ENCODE measurements around the gene DESI1. TPM values are rescaled to one million over a fixed set of nuclear protein-coding genes. Genes with fewer than 3 reads are reported as not detected.
"Not testable (repeated sequence)": the region's sequence is repeated elsewhere in the genome, so short reads cannot be mapped to it uniquely, and the experiment has no call there.

The DESI1 gene
- total RNA-seq, 2 donors from 2014 or later, result 21.9 to 22.9 TPM

DNA sequence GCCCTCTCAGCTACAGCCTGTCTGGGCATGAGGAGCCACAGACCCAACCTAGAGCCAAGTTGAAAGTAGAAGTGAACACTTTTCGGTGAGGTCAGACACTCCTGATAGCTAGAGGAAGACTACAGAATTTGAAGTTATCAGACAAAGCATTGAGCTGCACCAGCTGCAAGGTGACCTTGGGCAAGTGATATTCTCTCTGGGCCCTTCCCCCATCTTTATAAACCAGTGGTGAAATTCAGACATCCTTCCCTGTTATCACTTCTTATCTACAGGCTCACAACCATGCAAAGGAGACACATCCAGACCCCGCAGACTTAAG, 23.2 kb downstream of the DESI1 start:
- DNase-seq (ENCODE audit: low spot score) (no peak), ATAC-seq (ENCODE audit: insufficient number of reproducible peaks, low FRiP score, low read depth) (no peak)
- no peaks in the 10 kb centered on the region for H3K36me3 ChIP-seq
- H3K27me3 ChIP-seq (replicated peaks; ENCODE audit: insufficient read depth), result no peaks in the 10 kb centered on the region
- TF ChIP-seq, protein P1, sequence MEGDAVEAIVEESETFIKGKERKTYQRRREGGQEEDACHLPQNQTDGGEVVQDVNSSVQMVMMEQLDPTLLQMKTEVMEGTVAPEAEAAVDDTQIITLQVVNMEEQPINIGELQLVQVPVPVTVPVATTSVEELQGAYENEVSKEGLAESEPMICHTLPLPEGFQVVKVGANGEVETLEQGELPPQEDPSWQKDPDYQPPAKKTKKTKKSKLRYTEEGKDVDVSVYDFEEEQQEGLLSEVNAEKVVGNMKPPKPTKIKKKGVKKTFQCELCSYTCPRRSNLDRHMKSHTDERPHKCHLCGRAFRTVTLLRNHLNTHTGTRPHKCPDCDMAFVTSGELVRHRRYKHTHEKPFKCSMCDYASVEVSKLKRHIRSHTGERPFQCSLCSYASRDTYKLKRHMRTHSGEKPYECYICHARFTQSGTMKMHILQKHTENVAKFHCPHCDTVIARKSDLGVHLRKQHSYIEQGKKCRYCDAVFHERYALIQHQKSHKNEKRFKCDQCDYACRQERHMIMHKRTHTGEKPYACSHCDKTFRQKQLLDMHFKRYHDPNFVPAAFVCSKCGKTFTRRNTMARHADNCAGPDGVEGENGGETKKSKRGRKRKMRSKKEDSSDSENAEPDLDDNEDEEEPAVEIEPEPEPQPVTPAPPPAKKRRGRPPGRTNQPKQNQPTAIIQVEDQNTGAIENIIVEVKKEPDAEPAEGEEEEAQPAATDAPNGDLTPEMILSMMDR (IDR thresholded peaks at IDR 0.05), result no peak
- no peak overlapping the region for H3K4me3 ChIP-seq
- H3K9me3 ChIP-seq, result no peaks in the 10 kb centered on the region
- no peaks in the 10 kb centered on the region for H3K4me1 ChIP-seq (ENCODE audit: control insufficient read depth in 1 of 2, low read depth in 2 of 2)
- H3K27ac ChIP-seq, result no peak overlapping the region

DNA sequence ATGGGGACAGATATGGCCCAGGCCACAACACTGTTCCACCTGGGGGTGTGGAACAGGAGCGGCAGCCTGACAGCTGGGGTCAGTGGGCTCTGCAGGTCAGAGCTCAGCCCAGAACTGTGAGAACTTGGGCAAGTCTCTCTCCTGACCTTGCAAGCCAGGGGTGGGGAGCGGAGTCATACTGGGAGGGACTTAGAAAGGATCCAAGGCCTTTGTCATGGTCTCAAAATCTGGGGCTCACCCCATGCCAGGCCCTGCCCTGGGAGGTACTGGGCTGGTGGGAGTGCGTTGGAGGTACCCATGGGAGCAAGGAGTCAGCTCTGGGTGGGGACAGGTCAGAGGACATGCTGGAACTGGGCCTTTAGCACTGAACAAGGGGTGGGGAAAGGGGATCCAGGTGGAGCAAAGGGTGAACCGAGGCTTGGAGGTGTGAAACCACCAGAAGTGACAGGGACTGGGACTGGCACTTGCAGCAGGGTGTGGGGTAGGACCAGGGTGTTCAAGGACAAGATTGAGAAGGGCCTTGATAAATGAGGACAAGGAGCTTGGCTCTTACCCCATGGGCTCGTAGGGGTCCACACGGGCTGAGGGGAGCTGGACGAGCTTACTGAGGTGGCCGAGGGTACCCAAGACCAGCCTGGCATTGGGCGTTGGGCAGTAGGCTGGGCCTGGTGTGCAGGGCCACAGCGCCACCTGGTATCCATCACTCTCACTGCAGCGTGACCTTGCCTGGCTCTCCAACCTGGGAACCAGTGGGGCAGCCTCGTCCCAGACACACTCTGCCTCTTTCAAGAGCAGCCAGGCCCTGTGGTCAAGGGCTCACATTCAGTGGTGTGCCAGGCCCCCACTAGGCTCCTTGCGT, 23.8 kb downstream of the DESI1 start:
- Histone ChIP-seq H3K4me3 (no peak overlapping the region), H3K9me3 (no peaks in the 10 kb centered on the region), H3K27me3 (replicated peaks; ENCODE audit: insufficient read depth) (no peaks in the 10 kb centered on the region), H3K4me1 (ENCODE audit: control insufficient read depth in 1 of 2, low read depth in 2 of 2) (no peaks in the 10 kb centered on the region), H3K27ac (no peak overlapping the region), H3K36me3 (no peaks in the 10 kb centered on the region)
- TF ChIP-seq, protein P1 (IDR thresholded peaks at IDR 0.05), result peak; percentile 69
- DNase-seq (ENCODE audit: low spot score), result no peak
- no peak for ATAC-seq (ENCODE audit: insufficient number of reproducible peaks, low FRiP score, low read depth)

DNA sequence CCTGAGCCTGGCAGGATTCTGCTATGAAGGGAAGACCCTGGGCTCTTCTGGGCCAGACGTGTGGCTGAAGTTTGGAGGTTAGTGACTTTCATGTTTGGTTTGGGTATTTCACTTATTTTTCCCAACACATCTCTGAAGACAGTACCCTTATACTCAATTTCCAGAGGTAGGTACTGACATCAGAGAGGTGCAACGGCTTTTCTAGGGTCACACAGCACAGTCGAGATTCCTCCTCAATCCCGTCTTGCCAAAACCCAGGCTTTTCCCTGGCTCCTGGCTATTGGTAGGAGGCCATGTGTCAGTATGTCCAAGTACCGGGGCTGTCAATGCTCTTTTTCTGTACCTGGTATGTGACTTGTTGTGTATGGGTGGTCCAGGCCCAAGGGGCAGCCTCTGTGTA, 25.1 kb downstream of the DESI1 start:
- Histone ChIP-seq H3K4me3 (no peak overlapping the region), H3K27me3 (replicated peaks; ENCODE audit: insufficient read depth) (no peaks in the 10 kb centered on the region), H3K9me3 (no peaks in the 10 kb centered on the region), H3K36me3 (no peaks in the 10 kb centered on the region), H3K4me1 (ENCODE audit: control insufficient read depth in 1 of 2, low read depth in 2 of 2) (no peaks in the 10 kb centered on the region), H3K27ac (no peak overlapping the region)
- TF ChIP-seq, protein P1 (IDR thresholded peaks at IDR 0.05), result no peak
- ATAC-seq (ENCODE audit: insufficient number of reproducible peaks, low FRiP score, low read depth), result no peak
- DNase-seq (ENCODE audit: low spot score), result no peak

DNA sequence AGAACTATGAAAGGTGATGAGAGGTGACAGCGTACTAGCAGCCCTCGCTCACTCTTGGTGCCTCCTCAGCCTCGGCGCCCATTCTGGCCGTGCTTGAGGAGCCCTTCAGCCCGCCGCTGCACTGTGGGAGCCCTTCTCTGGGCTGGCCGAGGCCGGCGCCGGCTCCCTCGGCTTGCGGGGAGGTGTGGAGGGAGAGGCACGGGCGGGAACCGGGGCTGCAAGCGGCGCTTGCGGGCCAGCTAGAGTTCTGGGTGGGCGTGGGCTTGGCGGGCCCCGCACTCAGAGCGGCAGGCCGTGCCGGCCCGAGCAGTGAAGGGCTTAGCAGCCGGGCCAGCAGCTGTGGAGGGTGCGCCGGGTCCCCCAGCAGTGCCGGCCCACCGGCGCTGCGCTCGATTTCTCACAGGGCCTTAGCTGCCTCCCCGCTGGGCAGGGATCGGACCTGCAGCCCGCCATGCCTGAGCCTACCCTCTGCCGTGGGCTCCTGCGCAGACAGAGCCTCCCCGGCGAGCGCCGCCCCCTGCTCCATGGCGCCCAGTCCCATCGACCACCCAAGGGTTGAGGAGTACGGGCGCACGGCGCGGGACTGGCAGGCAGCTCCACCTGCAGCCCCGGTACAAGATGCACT, 27.4 kb downstream of the DESI1 start:
- not testable (repeated sequence) for H3K27me3 ChIP-seq (replicated peaks; ENCODE audit: insufficient read depth); H3K4me1 ChIP-seq (ENCODE audit: control insufficient read depth in 1 of 2, low read depth in 2 of 2); H3K4me3 ChIP-seq; H3K9me3 ChIP-seq; DNase-seq (ENCODE audit: low spot score); H3K36me3 ChIP-seq; H3K27ac ChIP-seq; ATAC-seq (ENCODE audit: insufficient number of reproducible peaks, low FRiP score, low read depth)

DNA sequence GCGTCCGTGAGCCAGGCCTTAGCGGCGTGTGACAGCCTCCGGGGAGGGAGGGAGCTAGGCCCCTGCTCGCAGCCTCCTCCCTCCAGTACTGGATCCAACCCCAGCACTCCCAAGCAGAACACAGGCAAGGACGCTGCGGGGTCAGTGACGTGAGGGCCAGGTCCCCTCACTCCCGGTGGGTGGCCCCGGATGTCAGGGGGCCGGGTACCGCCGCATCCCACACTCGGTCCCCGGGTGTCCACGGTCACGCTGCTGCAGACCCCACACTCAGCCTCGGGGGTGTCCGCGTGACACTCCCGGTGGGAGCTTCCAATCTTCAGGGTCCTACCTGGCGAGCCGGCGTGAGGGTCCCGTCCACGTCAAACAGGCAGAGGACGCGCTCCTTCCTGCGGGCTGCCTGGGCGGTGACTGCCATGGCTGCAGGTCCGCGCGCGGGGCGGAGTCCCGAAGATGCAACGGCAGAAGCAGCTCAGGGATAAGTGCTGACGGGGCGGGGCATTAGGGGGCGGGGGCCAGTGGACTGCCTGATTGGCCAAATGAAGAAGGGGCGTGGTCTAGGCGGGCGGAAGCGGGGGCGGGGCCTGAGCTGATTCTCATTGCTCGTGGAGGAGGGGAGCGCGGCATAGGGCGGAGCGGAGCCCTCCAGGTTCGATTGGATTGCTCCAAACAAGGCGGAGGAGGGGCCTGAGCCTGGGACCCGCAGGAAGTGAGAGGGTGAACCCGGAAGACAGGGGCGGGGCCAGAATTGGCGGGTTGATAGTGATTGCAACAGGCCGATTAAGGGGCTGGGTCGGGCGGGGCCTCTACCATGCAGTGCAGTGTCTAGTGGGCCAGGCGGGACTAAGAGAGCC, 31.2 kb downstream of the DESI1 start, which contains the start of gene PMM1:
Gene PMM1 (minus strand): TSS at position 450 of the 851 bp plus-strand sequence. CDS start 35 bp downstream, at position 415.
- ATAC-seq (ENCODE audit: insufficient number of reproducible peaks, low FRiP score, low read depth), result peak; percentile 99
- Histone ChIP-seq H3K4me1 (ENCODE audit: control insufficient read depth in 1 of 2, low read depth in 2 of 2) (peaks cover 9 to 20% of the 10 kb centered on the region in 2 donors), H3K36me3 (peaks cover 3% of the 10 kb centered on the region), H3K4me3 (peak within 1 kb of the TSS; percentile 100), H3K9me3 (no peaks in the 10 kb centered on the region), H3K27me3 (replicated peaks; ENCODE audit: insufficient read depth) (no peaks in the 10 kb centered on the region), H3K27ac (peak within 1 kb of the TSS; percentile 80 to 82)
- TF ChIP-seq, protein P1 (IDR thresholded peaks at IDR 0.05), result no peak
- peak; percentile 100 for DNase-seq (ENCODE audit: low spot score)
